Astrocyte (in vitro differentiated cells and primary cell): ENCODE data around the gene AMOTL2. TPM values are rescaled to one million over a fixed set of nuclear protein-coding genes. Genes with fewer than 3 reads are reported as not detected.
A peak's percentile ranks its signal among the peaks of the same experiment; 100 is the strongest.

Experiments
- DNase-seq: peaks from one replicate; pipeline ENCODE4 v3.0.0-alpha.2; 2010; ENCODE audit warnings: low read depth
- FAIRE-seq: peaks from 2 replicates; lab custom pipeline; 2011; peaks lifted over from hg19 to GRCh38; lab: Jason Lieb, UNC
- H2AFZ ChIP-seq: 2 replicates; pipeline ENCODE4 v1.6.0; 2012; ENCODE audit warnings: low read depth, low read length, inconsistent platforms
- H3K27ac ChIP-seq: 2 replicates; pipeline ENCODE4 v1.5.1; 2011; ENCODE audit warnings: low read depth, low read length, inconsistent platforms
- H3K27me3 ChIP-seq: 2 replicates; pipeline ENCODE4 v1.6.0; 2011; ENCODE audit warnings: low read length, inconsistent platforms; ENCODE audit not compliant: insufficient read depth
- H3K36me3 ChIP-seq: 2 replicates; pipeline ENCODE4 v1.5.1; 2011; ENCODE audit warnings: low read length, inconsistent platforms; ENCODE audit not compliant: insufficient read depth
- H3K4me1 ChIP-seq: 2 replicates; pipeline ENCODE4 v1.5.1; 2011; ENCODE audit warnings: low read length, inconsistent platforms; ENCODE audit not compliant: insufficient read depth
- H3K4me2 ChIP-seq: 2 replicates; pipeline ENCODE4 v1.6.0; 2012; ENCODE audit warnings: low read length, inconsistent platforms
- H3K4me3 ChIP-seq: 2 replicates; pipeline ENCODE4 v1.5.1; 2011; ENCODE audit warnings: low read depth, mild to moderate bottlenecking, low read length, inconsistent platforms; ENCODE audit not compliant: insufficient read depth
- H3K79me2 ChIP-seq: 2 replicates; pipeline ENCODE4 v1.6.0; 2012; ENCODE audit warnings: mild to moderate bottlenecking, low read length, inconsistent platforms; ENCODE audit not compliant: insufficient read depth
- H3K9ac ChIP-seq: 2 replicates; pipeline ENCODE4 v1.6.0; 2012; ENCODE audit warnings: mild to moderate bottlenecking, low read length, inconsistent platforms
- H3K9me3 ChIP-seq: 2 replicates; pipeline ENCODE4 v1.5.1; 2012; ENCODE audit warnings: low read depth, mild to moderate bottlenecking, low read length, inconsistent platforms; ENCODE audit not compliant: insufficient read depth
- H4K20me1 ChIP-seq: 2 replicates; pipeline ENCODE4 v1.6.0; 2012; ENCODE audit warnings: low read length, inconsistent platforms; ENCODE audit not compliant: insufficient read depth
- H3K27ac Mint-ChIP-seq: one replicate; pipeline ENCODE4 v1.8.0; 2021; ENCODE audit warnings: mild to moderate bottlenecking, mixed read lengths; ENCODE audit not compliant: unreplicated experiment
- H3K27me3 Mint-ChIP-seq: one replicate; pipeline ENCODE4 v1.8.0; 2021; ENCODE audit warnings: low read depth, mixed read lengths; ENCODE audit not compliant: unreplicated experiment
- H3K36me3 Mint-ChIP-seq: one replicate; pipeline ENCODE4 v1.8.0; 2021; ENCODE audit warnings: low read depth, mixed read lengths; ENCODE audit not compliant: unreplicated experiment
- H3K4me1 Mint-ChIP-seq: one replicate; pipeline ENCODE4 v1.8.0; 2021; ENCODE audit warnings: low read depth, mixed read lengths; ENCODE audit not compliant: unreplicated experiment
- H3K4me3 Mint-ChIP-seq: one replicate; pipeline ENCODE4 v1.8.0; 2021; ENCODE audit warnings: mild to moderate bottlenecking, moderate library complexity, mixed read lengths; ENCODE audit not compliant: unreplicated experiment
- H3K9me3 Mint-ChIP-seq: one replicate; pipeline ENCODE4 v1.8.0; 2021; ENCODE audit warnings: mild to moderate bottlenecking, mixed read lengths; ENCODE audit not compliant: unreplicated experiment
- EZH2 ChIP-seq: IDR thresholded peaks from 2 replicates; pipeline ENCODE4 v1.6.1; 2012; ENCODE audit warnings: mild to moderate bottlenecking, low read length, inconsistent platforms; ENCODE audit not compliant: insufficient read depth
- total RNA-seq: library from RNA; stranded (reverse); gene quantifications from 2 replicates; pipeline ENCODE4 v1.2.1, GENCODE V29; 2021
- TF ChIP-seq, protein P1 (sequence below): IDR thresholded peaks from 2 replicates; pipeline ENCODE4 v1.5.1; 2011; ENCODE audit warnings: low read depth, mild to moderate bottlenecking, inconsistent platforms, low read length, moderate library complexity; ENCODE audit not compliant: insufficient read depth

Gene AMOTL2
- total RNA-seq, 1 donor from 2014 or later: 197 TPM

DNA sequence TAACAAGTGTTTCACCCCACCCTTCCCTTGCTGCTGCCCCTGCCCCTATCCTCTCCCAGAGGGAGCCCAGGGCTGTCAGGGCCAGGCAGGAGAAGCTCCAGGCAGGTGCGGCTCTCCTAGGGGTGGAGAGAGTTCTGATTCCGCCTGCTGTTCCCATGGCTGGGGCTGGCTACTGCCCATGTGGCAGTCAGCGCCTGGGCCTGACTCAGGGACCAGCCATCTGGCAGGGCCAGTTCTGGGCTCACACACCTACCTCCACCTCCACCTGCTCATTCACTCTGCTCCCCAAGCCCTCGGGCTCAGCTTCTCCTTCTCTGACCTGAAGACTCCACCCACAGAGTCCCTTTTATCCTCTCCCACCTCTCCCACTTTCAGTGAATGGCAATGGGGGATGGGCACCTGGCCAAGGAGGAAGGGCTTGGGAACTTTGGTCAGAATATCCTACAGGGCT lies 23.4 kb downstream of the AMOTL2 start:
- peaks cover 2% of the 10 kb centered on the region for H3K9me3 ChIP-seq
- H3K79me2 ChIP-seq: peaks cover 19% of the 10 kb centered on the region
- FAIRE-seq: no peak
- H2AFZ ChIP-seq: no peak overlapping the region
- Mint-ChIP-seq H3K4me1 (peaks cover 33% of the 10 kb centered on the region), H3K9me3 (peaks cover 12% of the 10 kb centered on the region), H3K27ac (no peak overlapping the region), H3K27me3 (no peaks in the 10 kb centered on the region), H3K4me3 (no peak overlapping the region), H3K36me3 (peaks cover 15% of the 10 kb centered on the region)
- no peak overlapping the region for H3K4me2 ChIP-seq
- TF ChIP-seq, protein P1, sequence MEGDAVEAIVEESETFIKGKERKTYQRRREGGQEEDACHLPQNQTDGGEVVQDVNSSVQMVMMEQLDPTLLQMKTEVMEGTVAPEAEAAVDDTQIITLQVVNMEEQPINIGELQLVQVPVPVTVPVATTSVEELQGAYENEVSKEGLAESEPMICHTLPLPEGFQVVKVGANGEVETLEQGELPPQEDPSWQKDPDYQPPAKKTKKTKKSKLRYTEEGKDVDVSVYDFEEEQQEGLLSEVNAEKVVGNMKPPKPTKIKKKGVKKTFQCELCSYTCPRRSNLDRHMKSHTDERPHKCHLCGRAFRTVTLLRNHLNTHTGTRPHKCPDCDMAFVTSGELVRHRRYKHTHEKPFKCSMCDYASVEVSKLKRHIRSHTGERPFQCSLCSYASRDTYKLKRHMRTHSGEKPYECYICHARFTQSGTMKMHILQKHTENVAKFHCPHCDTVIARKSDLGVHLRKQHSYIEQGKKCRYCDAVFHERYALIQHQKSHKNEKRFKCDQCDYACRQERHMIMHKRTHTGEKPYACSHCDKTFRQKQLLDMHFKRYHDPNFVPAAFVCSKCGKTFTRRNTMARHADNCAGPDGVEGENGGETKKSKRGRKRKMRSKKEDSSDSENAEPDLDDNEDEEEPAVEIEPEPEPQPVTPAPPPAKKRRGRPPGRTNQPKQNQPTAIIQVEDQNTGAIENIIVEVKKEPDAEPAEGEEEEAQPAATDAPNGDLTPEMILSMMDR: no peak
- TF ChIP-seq EZH2: no peak
- no peak for DNase-seq
- peaks cover 18% of the 10 kb centered on the region for H4K20me1 ChIP-seq
- H3K9ac ChIP-seq: no peak overlapping the region
- H3K4me3 ChIP-seq: no peak overlapping the region
- H3K36me3 ChIP-seq: peaks cover 19% of the 10 kb centered on the region
- H3K27me3 ChIP-seq: no peaks in the 10 kb centered on the region
- H3K4me1 ChIP-seq: peaks cover 12% of the 10 kb centered on the region
- H3K27ac ChIP-seq: no peak overlapping the region

- Histone ChIP-seq H3K9me3 (peaks cover 2% of the 10 kb centered on the region), H3K4me1 (peaks cover 8% of the 10 kb centered on the region), H3K4me3 (no peak overlapping the region), H3K27ac (no peak overlapping the region), H3K36me3 (peaks cover 12% of the 10 kb centered on the region), H3K27me3 (no peaks in the 10 kb centered on the region), H3K79me2 (peaks cover 13% of the 10 kb centered on the region), H4K20me1 (peaks cover 14% of the 10 kb centered on the region), H3K9ac (no peak overlapping the region), H2AFZ (no peak overlapping the region), H3K4me2 (no peak overlapping the region)
- H3K27ac Mint-ChIP-seq: peak overlapping the region; percentile 56
- H3K4me3 Mint-ChIP-seq: no peak overlapping the region
- peaks cover 13% of the 10 kb centered on the region for H3K9me3 Mint-ChIP-seq
- FAIRE-seq (no peak), DNase-seq (no peak)
- TF ChIP-seq, protein P1: no peak
- no peak for TF ChIP-seq EZH2
- H3K27me3 Mint-ChIP-seq: no peaks in the 10 kb centered on the region
- H3K36me3 Mint-ChIP-seq: peaks cover 15% of the 10 kb centered on the region
- H3K4me1 Mint-ChIP-seq: peaks cover 28% of the 10 kb centered on the region
These were observed 24.0 kb downstream of the AMOTL2 start for GRCh38 chr3:134350266-134350665.

GRCh38 chr3:134348524-134348923 lies 25.7 kb downstream of the AMOTL2 start:
- DNase-seq: peak; percentile 67
- H4K20me1 ChIP-seq: no peaks in the 10 kb centered on the region
- H3K79me2 ChIP-seq: no peaks in the 10 kb centered on the region
- Mint-ChIP-seq H3K27ac (peak overlapping the region; percentile 20), H3K36me3 (peaks cover 5% of the 10 kb centered on the region), H3K4me1 (peaks cover 17% of the 10 kb centered on the region), H3K27me3 (no peaks in the 10 kb centered on the region), H3K9me3 (peaks cover 17% of the 10 kb centered on the region), H3K4me3 (no peak overlapping the region)
- no peak overlapping the region for H3K4me2 ChIP-seq
- peak; percentile 67 for FAIRE-seq
- H3K4me1 ChIP-seq: peaks cover 5% of the 10 kb centered on the region
- H3K36me3 ChIP-seq: no peaks in the 10 kb centered on the region
- H3K9me3 ChIP-seq: peaks cover 2% of the 10 kb centered on the region
- no peak for TF ChIP-seq EZH2
- TF ChIP-seq, protein P1: no peak
- H3K9ac ChIP-seq: no peak overlapping the region
- no peak overlapping the region for H3K27ac ChIP-seq
- no peaks in the 10 kb centered on the region for H3K27me3 ChIP-seq
- no peak overlapping the region for H2AFZ ChIP-seq
- no peak overlapping the region for H3K4me3 ChIP-seq
